ENCODE measurements around the gene LPAR3. TPM values are rescaled to one million over a fixed set of nuclear protein-coding genes. Genes with fewer than 3 reads are reported as not detected.
A peak's percentile ranks its signal among the peaks of the same experiment; 100 is the strongest.

Gene LPAR3
- total and polyA plus RNA-seq, 2 of the 4 experiments (the other 2 are of a cell fraction) = 0.09 to 0.18 TPM

DNA sequence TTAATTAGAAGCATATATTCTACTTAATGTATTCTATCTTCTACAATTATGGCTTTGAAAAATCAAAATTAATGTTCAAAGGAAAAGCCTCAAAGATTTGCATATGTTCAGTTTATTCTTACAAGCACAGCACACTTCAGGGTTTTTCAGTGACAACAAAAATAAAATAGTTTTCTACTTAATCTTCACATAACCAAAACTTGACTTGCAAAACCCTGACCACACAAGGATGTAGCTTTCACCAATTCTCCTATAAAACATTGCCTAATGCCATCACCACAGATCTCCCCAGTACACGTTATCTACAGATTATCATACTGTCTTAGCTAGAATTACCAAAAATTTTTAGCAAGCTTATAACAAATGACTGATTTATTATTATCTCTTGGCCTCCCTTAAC, 23.3 kb downstream of the LPAR3 start:
- H4K8ac ChIP-seq (ENCODE audit: low read depth in 2 of 2, low read length in 2 of 2) = no peak overlapping the region
- no peak overlapping the region for H3K4me2 ChIP-seq (ENCODE audit: low read depth, low read length)
- H2AK9ac ChIP-seq (replicated peaks; ENCODE audit: low read depth, low read length, poor library complexity) = no peak overlapping the region
- no peaks in the 10 kb centered on the region for H3K36me3 ChIP-seq (ENCODE audit: control insufficient read depth, insufficient read depth, low read length)
- intact Hi-C loops (cut with micrococcal nuclease) (no loop called here), in situ Hi-C loops (cut with MboI; ENCODE audit: low sequenced_read_pairs) (no loop called here), dilution Hi-C loops (cut with HindIII; ENCODE audit: low sequenced_read_pairs, unreplicated experiment) (no loop called here)
- H4K91ac ChIP-seq (ENCODE audit: insufficient read depth, low read depth, low read length) = no peak overlapping the region
- H2BK15ac ChIP-seq (ENCODE audit: low read depth, low read length) = no peak overlapping the region
- TF ChIP-seq BHLHE40 (IDR thresholded peaks at IDR 0.05; ENCODE audit: low read depth, low read length) = no peak
- no peak for TF ChIP-seq MAZ (IDR thresholded peaks at IDR 0.05; ENCODE audit: borderline replicate concordance, low read depth, low read length)
- TF ChIP-seq CEBPB (IDR thresholded peaks at IDR 0.05; ENCODE audit: low read depth, low read length) = peak; percentile 61; the same call in 1 of the 2 replicates
- no peak for TF ChIP-seq RAD21 (IDR thresholded peaks at IDR 0.05; ENCODE audit: low read length)
- no CpG with 5 or more reads among the region's 1 CpG for WGBS, 2 experiments (ENCODE audit: extremely low coverage in 2 of 2, insufficient read length in 1 of 2)
- no peak overlapping the region for H3K4me3 ChIP-seq (ENCODE audit: insufficient read depth, low read depth, low read length)
- no peaks in the 10 kb centered on the region for H3K9me1 ChIP-seq (ENCODE audit: insufficient read depth, low read length)
- H2BK120ac ChIP-seq (ENCODE audit: low read depth, low read length) = no peak overlapping the region
- no TSS peak for BruUV-seq (replicated peaks)
- no peaks in the 10 kb centered on the region for H3K79me1 ChIP-seq (ENCODE audit: low read depth in 1 of 2, low read length in 2 of 2)
- H3K4me1 ChIP-seq (ENCODE audit: control insufficient read depth, insufficient read depth, low read length) = peaks cover 2% of the 10 kb centered on the region
- H3K9me3 ChIP-seq (ENCODE audit: control insufficient read depth, insufficient read depth, low read length) = no peaks in the 10 kb centered on the region
- H3K9ac ChIP-seq (ENCODE audit: low read depth, low read length) = no peak overlapping the region
- H4K5ac ChIP-seq (ENCODE audit: low read depth, low read length) = no peak overlapping the region
- no peak overlapping the region for H2AK5ac ChIP-seq (ENCODE audit: low read depth, low read length)
- ATAC-seq (ENCODE audit: low read depth) = no peak
- no peak overlapping the region for H3K18ac ChIP-seq (ENCODE audit: low read depth, low read length)
- H4K20me1 ChIP-seq (ENCODE audit: insufficient read depth, low read length) = no peaks in the 10 kb centered on the region
- DNase-seq = peak; percentile 39
- no peak overlapping the region for H3K4ac ChIP-seq (ENCODE audit: low read depth, low read length)
- H3K14ac ChIP-seq (replicated peaks; ENCODE audit: low read depth, low read length) = no peak overlapping the region
- H3K27ac ChIP-seq (ENCODE audit: insufficient read depth, low read length) = no peak overlapping the region
- H3K56ac ChIP-seq (ENCODE audit: extremely low read depth, insufficient read depth, low read length) = no peak overlapping the region
- ChIA-PET CTCF (interaction anchor here (0.6 to 1.0 kb wide), 2 partner anchors 11 to 110 kb away, joined by 3 to 5 read pairs; no protein-coding TSS in a partner anchor), POLR2A (ENCODE audit: unreplicated experiment) (no interaction called here)
- no peak overlapping the region for H2BK20ac ChIP-seq (ENCODE audit: low read depth, low read length)
- no peak overlapping the region for H3K23ac ChIP-seq (ENCODE audit: low read depth, low read length)
- no peak overlapping the region for H2AFZ ChIP-seq (replicated peaks; ENCODE audit: low read length, poor library complexity)
- H3K27me3 ChIP-seq (ENCODE audit: control insufficient read depth, insufficient read depth, low read length) = peaks cover 1% of the 10 kb centered on the region; the same call in 1 of the 2 replicates
- H2BK5ac ChIP-seq (ENCODE audit: low read depth, low read length, poor library complexity, severe bottlenecking) = no peak overlapping the region

Measured in IMR-90 (cell line).